Neuronal stem cell (in vitro differentiated cells): ENCODE data around the gene MACROD1.

ENCODE experiments used
- DNase-seq: peaks from one replicate; pipeline ENCODE4 v3.0.0-alpha.2; 2013; ENCODE audit warnings: low spot score
- H2AFZ ChIP-seq: one replicate; pipeline ENCODE4 v1.6.1; 2013; ENCODE audit warnings: mild to moderate bottlenecking, low read length, inconsistent platforms
- H2AK5ac ChIP-seq: 2 replicates; pipeline ENCODE4 v1.6.1; 2013; ENCODE audit warnings: low read depth, mild to moderate bottlenecking, inconsistent platforms, low read length, moderate library complexity, mixed read lengths
- H2BK120ac ChIP-seq: 2 replicates; pipeline ENCODE4 v1.6.1; 2013; ENCODE audit warnings: low read depth, mild to moderate bottlenecking, inconsistent platforms, low read length, moderate library complexity, mixed read lengths
- H2BK12ac ChIP-seq: one replicate; pipeline ENCODE4 v1.6.1; 2013; ENCODE audit warnings: low read length, inconsistent platforms
- H2BK15ac ChIP-seq: 2 replicates; pipeline ENCODE4 v1.6.1; 2013; ENCODE audit warnings: mild to moderate bottlenecking, low read length, inconsistent platforms, mixed read lengths
- H2BK5ac ChIP-seq: one replicate; pipeline ENCODE4 v1.6.1; 2013; ENCODE audit warnings: inconsistent platforms, mild to moderate bottlenecking, low read length, moderate library complexity
- H3K14ac ChIP-seq: one replicate; pipeline ENCODE4 v1.6.1; 2013; ENCODE audit warnings: low read length, inconsistent platforms
- H3K18ac ChIP-seq: 2 replicates; pipeline ENCODE4 v1.6.1; 2013; ENCODE audit warnings: low read length, inconsistent platforms
- H3K23ac ChIP-seq: 2 replicates; pipeline ENCODE4 v1.6.1; 2013; ENCODE audit warnings: low read depth, mild to moderate bottlenecking, mixed read lengths, low read length, inconsistent platforms; ENCODE audit not compliant: poor library complexity
- H3K27ac ChIP-seq: replicated peaks from 3 replicates; pipeline ENCODE4 v1.5.1; 2013; ENCODE audit warnings: low read length, inconsistent platforms
- H3K27me3 ChIP-seq, 3 experiments: 2 replicates each; pipeline ENCODE4 v1.6.1; 2013; ENCODE audit warnings: low read length in 3 of 3, mild to moderate bottlenecking in 2 of 3, inconsistent platforms in 1 of 3, low read depth in 1 of 3, mixed read lengths in 1 of 3, moderate library complexity in 1 of 3; ENCODE audit not compliant: control insufficient read depth in 3 of 3, insufficient read depth in 3 of 3
- H3K36me3 ChIP-seq, 2 donors: replicated peaks in 1 of 2; 2 replicates each; pipeline ENCODE4 v1.6.1; 2013; ENCODE audit warnings: low read length in 2 of 2; ENCODE audit not compliant: control insufficient read depth in 2 of 2, insufficient read depth in 2 of 2
- H3K4ac ChIP-seq: 2 replicates; pipeline ENCODE4 v1.6.1; 2013; ENCODE audit warnings: inconsistent platforms, mild to moderate bottlenecking, low read length, moderate library complexity
- H3K4me1 ChIP-seq, 2 donors: 1 replicate in 1 of 2; 2 replicates in 1 of 2; pipeline ENCODE4 v1.6.1; 2013; ENCODE audit warnings: low read length in 2 of 2, low read depth in 1 of 2; ENCODE audit not compliant: control insufficient read depth in 2 of 2, insufficient read depth in 1 of 2
- H3K4me2 ChIP-seq: one replicate; pipeline ENCODE4 v1.6.1; 2013; ENCODE audit warnings: mild to moderate bottlenecking, low read length, inconsistent platforms; ENCODE audit not compliant: insufficient read depth, poor library complexity, severe bottlenecking
- H3K4me3 ChIP-seq, 2 donors: 2 replicates each; pipeline ENCODE4 v1.5.1; 2013; ENCODE audit warnings: low read length in 2 of 2, mild to moderate bottlenecking in 2 of 2, inconsistent platforms in 1 of 2, moderate library complexity in 1 of 2
- H3K79me1 ChIP-seq: one replicate; pipeline ENCODE4 v1.6.1; 2013; ENCODE audit warnings: low read depth, mild to moderate bottlenecking, inconsistent platforms, low read length, moderate library complexity
- H3K9ac ChIP-seq: one replicate; pipeline ENCODE4 v1.6.1; 2013; ENCODE audit warnings: mild to moderate bottlenecking, low read depth, low read length, inconsistent platforms; ENCODE audit not compliant: poor library complexity
- H3K9me3 ChIP-seq, 2 donors: replicated peaks in 1 of 2; 2 replicates each; pipeline versions ENCODE3 to v1.6.1; 2013; ENCODE audit warnings: low read length in 2 of 2, mild to moderate bottlenecking in 2 of 2, inconsistent platforms in 1 of 2, low read depth in 1 of 2, mixed read lengths in 1 of 2, moderate library complexity in 1 of 2; ENCODE audit not compliant: control insufficient read depth in 2 of 2, insufficient read depth in 1 of 2
- H4K8ac ChIP-seq: one replicate; pipeline ENCODE4 v1.6.1; 2013; ENCODE audit warnings: low read depth, mild to moderate bottlenecking, inconsistent platforms, low read length, moderate library complexity
- H4K91ac ChIP-seq: one replicate; pipeline ENCODE4 v1.6.1; 2013; ENCODE audit warnings: low read length, low read depth, mild to moderate bottlenecking, inconsistent platforms; ENCODE audit not compliant: poor library complexity
- WGBS, 2 donors: extraction: QIAGEN DNeasy Blood & Tissue Kit; methylation state at CpG; one replicate each; pipeline ENCODE4 v1.1.7; 2013; ENCODE audit warnings: missing lambda C conversion rate in 2 of 2, mixed read lengths in 1 of 2; ENCODE audit not compliant: insufficient read length in 2 of 2, insufficient replicate concordance in 1 of 2; ENCODE audit errors: extremely low coverage in 2 of 2; 5-methylcytosine and 5-hydroxymethylcytosine counted together

Gene MACROD1

GRCh38 chr11:64093233-64094039 lies 72.5 kb downstream of the MACROD1 start:
- no peak overlapping the region for H3K9ac ChIP-seq
- no peak overlapping the region for H3K4ac ChIP-seq
- no peak overlapping the region for H3K27ac ChIP-seq
- no peak overlapping the region for H3K4me2 ChIP-seq
- H2BK5ac ChIP-seq = no peak overlapping the region
- peak overlapping the region; percentile 57 for H3K18ac ChIP-seq
- no peak overlapping the region for H2BK120ac ChIP-seq
- peak overlapping the region; percentile 79 for H2BK12ac ChIP-seq
- no peak overlapping the region for H3K14ac ChIP-seq
- H3K79me1 ChIP-seq = peaks cover 2% of the 10 kb centered on the region
- no peak overlapping the region for H4K8ac ChIP-seq
- peaks cover 56 to 78% of the 10 kb centered on the region in 2 donors for H3K4me1 ChIP-seq
- H3K23ac ChIP-seq = no peak overlapping the region
- H3K27me3 ChIP-seq = no peaks in the 10 kb centered on the region
- DNase-seq = no peak
- no CpG with 5 or more reads among the region's 13 CpGs for WGBS, 2 donors
- no peaks in the 10 kb centered on the region for H3K36me3 ChIP-seq
- H3K9me3 ChIP-seq = no peaks in the 10 kb centered on the region
- no peak overlapping the region for H2BK15ac ChIP-seq
- H2AK5ac ChIP-seq = peak overlapping the region; percentile 91
- no peak overlapping the region for H4K91ac ChIP-seq
- no peak overlapping the region for H3K4me3 ChIP-seq
- H2AFZ ChIP-seq = no peak overlapping the region

- no peaks in the 10 kb centered on the region for H3K9me3 ChIP-seq
- DNase-seq = no peak
- peak overlapping the region; percentile 82 for H3K18ac ChIP-seq
- no peak overlapping the region for H3K9ac ChIP-seq
- peak overlapping the region; percentile 86 for H2BK15ac ChIP-seq
- no peaks in the 10 kb centered on the region for H3K27me3 ChIP-seq
- no peak overlapping the region for H4K8ac ChIP-seq
- peak overlapping the region in 1 of 2 donors; percentile 40 for H3K4me3 ChIP-seq
- H4K91ac ChIP-seq = peak overlapping the region; percentile 92
- H2AFZ ChIP-seq = no peak overlapping the region
- H3K79me1 ChIP-seq = peaks cover 2% of the 10 kb centered on the region
- H3K23ac ChIP-seq = peak overlapping the region; percentile 93
- peak overlapping the region; percentile 98 for H2AK5ac ChIP-seq
- H3K27ac ChIP-seq = no peak overlapping the region
- peak overlapping the region; percentile 18 for H2BK12ac ChIP-seq
- no peak overlapping the region for H3K4ac ChIP-seq
- no CpG with 5 or more reads among the region's 8 CpGs for WGBS, 2 donors
- no peak overlapping the region for H2BK5ac ChIP-seq
- no peak overlapping the region for H3K4me2 ChIP-seq
- no peaks in the 10 kb centered on the region for H3K36me3 ChIP-seq
- peaks cover 50 to 71% of the 10 kb centered on the region in 2 donors for H3K4me1 ChIP-seq
- peak overlapping the region; percentile 78 for H3K14ac ChIP-seq
- no peak overlapping the region for H2BK120ac ChIP-seq
Measured at GRCh38 chr11:64092761-64093136, 73.2 kb downstream of the MACROD1 start.

DNA sequence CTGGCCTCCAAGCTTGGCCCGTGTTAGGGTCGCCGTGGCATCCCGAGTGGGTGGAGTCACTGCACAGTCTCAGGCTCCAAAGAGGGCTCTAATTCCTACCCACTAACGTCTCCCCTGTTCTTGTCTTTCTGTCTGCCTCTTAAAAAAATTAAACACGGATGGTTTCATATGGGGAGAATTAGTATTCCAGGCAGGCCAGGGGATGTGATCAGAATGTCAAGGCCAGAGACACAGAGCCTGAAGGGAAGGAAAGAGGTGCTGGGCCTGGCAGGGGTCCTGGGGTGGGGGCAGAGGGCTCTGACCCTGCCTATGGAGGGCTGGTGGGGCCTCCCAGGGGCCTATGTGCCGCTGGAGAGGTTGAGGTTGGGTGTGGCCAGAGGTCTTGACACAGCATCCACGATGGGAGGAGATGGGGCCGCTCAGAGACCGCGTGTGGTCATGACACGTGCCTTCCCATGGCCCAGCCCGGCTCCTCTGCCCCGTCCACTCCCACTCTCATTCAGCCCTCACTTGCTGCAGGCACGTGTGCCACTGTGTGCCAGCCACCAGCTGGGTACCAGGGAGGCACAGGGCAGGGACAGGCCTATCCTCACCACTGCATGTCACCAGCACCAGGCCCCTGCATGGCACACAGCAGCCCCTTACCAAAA lies 73.7 kb downstream of the MACROD1 start:
- no CpG with 5 or more reads among the region's 15 CpGs for WGBS, 2 donors
- Histone ChIP-seq H3K23ac (peak overlapping the region; percentile 93), H3K4me2 (no peak overlapping the region), H2BK12ac (peak overlapping the region; percentile 78), H2BK120ac (peak overlapping the region; percentile 78), H4K91ac (peak overlapping the region; percentile 92), H3K4me3 (peak overlapping the region in 1 of 2 donors; percentile 40), H3K27me3 (peaks cover 0 to 5% (median 0%) of the 10 kb centered on the region in 3 experiments), H3K14ac (peak overlapping the region; percentile 78), H3K18ac (peak overlapping the region; percentile 84), H3K9me3 (no peaks in the 10 kb centered on the region), H4K8ac (no peak overlapping the region), H3K36me3 (no peaks in the 10 kb centered on the region), H2BK5ac (no peak overlapping the region), H3K4me1 (peaks cover 50 to 66% of the 10 kb centered on the region in 2 donors), H2BK15ac (peak overlapping the region; percentile 97), H3K79me1 (peaks cover 2% of the 10 kb centered on the region), H3K9ac (peak overlapping the region; percentile 65), H2AFZ (no peak overlapping the region), H3K27ac (no peak overlapping the region), H2AK5ac (peak overlapping the region; percentile 98), H3K4ac (no peak overlapping the region)
- no peak for DNase-seq
